NCI-H510A (cell line): ENCODE results near the gene ZNF764.
"Not testable (repeated sequence)": the region's sequence is repeated elsewhere in the genome, so short reads cannot be mapped to it uniquely, and the experiment has no call there.

ENCODE experiments used
- DNase-seq: peaks from one replicate; lab custom pipeline; 2025; lab: John Stamatoyannopoulos, UW

The ZNF764 gene

DNA sequence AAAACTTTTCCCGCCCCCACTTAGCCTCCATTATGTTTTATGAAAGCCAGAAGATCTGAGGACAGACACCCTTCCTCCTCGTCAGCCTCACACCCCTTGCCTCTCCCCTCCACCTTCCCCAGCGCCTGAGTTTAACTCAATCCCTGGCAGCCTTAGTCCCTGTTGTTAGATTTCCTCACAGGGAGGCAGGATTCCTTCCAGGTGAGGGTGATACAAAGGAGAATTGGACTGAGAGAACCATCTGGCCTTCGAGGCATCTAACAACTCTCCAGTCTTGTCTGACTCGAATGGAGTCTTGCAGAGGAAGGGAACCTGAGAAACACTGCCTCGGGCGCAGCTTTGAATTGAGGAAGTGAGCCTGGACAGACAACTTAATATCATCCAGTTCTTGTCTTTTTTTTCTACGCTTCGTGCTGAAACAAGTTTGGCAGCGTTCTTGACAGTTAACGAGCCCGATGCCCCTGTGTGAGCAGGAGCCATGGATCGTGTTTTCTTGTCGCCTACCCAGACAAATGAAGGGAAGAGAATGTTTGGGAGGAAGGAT is 30.5 kb downstream of the ZNF764 start:
- peak; percentile 42 for DNase-seq

DNA sequence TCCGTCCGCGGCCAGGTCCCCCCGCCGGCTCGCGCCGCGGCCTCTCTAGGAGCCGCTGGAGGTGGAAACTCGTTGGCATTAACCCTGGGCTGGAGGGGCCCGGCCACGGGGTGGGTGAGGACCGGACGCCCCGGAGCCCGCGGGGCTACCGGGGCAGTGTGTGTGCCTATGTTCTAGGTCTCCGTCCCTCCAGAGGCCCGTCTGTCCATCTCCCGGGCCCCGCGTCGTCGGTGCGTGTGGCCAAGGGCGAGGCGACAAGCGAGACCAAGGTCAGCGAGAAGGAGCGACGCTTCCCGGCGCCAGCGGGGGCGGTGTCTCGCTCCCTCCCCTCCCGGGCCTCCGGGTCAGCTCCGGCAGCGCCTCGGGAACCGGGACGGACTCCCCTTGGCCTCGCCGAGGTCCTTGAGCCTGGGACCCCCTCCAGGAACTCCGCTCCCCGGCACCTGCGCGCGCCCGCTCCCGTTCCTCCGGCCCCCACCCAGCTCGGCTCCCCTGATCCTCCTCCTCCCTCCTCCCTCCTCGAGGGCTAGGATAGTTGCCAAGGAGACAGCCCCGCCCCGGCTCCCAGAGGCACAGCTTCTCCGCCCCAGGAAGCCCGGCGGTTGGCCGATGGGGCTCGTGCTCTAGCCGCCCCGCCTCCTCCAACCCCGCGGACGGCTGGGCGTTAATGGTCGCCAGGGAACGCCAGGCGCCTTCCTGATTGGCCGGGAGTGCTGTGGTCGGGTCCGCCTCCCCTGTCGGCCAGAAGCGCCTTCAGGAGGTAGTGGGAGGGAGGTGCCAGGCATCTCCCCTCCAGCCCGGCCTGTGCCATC is 31.1 kb downstream of the ZNF764 start:
- peak; percentile 99 for DNase-seq

DNA sequence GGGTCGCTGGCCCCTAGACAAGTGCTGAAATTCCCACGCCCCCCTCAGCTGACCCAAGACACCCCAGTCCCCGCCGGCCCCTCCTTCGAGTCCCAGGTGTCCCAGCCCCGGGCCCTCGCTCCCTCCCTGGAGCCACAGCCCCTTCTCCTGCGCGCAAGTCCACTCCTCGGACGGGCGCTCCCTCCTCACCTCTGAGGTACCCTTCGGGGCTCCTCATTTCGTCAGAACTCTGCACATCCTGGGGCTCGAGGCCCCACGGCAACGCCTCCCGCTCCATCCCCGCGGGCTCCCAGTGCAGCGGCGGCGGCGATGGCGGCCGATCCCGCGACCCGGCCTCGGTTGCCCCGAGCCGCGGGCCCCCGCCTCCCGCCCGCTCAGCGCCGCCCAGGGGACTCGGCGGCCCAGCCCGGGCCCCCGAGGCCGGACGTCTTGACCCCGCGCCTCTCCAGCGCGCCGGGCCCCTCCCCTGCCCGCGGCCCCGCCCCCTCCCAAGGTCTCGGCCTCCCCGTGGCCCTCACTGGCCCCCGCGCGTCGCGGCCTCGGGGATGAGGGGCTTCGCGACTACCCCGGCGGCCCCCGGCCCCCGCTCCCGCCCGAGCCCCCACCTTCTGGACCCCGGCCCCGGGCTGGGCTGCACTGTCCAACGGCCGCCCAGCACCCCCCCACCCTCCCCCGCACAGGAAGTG is 31.9 kb downstream of the ZNF764 start, which contains the start of gene ZNF768:
TSS of gene ZNF768 (minus strand) at position 430 of the 686 bp plus-strand sequence. CDS start at position 277, 153 bp downstream.
- DNase-seq: peak; percentile 76

DNA sequence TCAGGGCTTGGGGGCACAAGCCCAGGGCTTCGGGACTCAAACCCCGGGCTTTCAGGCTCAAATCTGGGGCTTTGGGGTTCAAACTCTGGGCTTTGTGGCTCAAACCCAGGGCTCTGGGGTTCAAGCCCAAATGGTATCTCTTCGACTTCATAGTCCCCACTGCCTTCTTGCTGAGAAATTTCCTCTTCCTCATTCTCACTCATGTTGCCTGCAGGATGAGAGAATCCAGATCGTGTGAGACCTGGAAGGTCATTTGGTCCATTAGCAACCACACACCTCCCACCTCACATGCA is 32.4 kb downstream of the ZNF764 start:
- no peak for DNase-seq

DNA sequence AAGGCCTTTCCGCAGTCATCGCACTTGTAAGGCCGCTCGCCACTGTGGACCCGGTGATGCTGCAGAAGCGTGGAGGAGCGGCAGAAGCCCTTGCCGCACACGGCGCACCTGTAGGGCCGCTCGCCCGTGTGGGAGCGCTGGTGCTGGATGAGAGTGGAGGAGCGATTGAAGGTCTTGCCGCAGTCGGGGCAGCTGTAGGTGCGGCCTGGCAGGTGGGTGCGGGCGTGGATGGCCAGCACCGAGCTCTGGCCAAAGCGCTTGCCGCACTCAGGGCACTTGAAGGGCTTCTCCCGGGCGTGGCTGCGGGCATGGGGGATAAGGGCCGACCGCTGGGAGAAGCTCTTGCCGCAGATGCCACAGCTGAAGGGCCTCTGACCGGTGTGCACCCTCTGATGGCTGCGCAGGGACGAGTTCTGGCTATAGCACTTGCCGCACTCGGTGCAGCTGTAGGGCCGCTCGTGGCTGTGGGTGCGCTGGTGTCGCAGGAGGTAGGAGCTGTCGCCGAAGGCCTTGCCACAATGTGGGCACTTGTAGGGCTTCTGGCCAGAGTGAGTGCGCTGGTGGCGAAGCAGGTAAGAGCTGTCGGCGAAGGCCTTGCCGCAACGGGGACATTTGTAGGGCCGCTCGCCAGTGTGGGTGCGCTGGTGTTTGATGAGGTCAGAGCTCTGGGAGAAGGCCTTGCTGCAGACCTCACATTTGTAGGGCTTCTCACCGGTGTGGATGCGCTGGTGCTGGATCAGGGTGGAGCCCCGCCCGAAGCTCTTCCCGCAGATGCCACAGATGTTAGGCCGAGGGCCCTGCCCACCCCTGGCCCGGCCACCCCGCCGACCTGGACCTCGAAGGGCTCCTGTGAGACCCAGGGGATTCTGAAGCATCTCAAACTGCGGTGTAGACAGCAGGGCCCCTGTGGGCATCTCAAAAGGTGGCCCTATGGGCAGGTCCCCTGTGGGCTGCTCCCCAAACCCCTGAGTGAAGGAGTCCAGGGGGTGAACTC is 33.3 kb downstream of the ZNF764 start:
- DNase-seq: no peak

DNA sequence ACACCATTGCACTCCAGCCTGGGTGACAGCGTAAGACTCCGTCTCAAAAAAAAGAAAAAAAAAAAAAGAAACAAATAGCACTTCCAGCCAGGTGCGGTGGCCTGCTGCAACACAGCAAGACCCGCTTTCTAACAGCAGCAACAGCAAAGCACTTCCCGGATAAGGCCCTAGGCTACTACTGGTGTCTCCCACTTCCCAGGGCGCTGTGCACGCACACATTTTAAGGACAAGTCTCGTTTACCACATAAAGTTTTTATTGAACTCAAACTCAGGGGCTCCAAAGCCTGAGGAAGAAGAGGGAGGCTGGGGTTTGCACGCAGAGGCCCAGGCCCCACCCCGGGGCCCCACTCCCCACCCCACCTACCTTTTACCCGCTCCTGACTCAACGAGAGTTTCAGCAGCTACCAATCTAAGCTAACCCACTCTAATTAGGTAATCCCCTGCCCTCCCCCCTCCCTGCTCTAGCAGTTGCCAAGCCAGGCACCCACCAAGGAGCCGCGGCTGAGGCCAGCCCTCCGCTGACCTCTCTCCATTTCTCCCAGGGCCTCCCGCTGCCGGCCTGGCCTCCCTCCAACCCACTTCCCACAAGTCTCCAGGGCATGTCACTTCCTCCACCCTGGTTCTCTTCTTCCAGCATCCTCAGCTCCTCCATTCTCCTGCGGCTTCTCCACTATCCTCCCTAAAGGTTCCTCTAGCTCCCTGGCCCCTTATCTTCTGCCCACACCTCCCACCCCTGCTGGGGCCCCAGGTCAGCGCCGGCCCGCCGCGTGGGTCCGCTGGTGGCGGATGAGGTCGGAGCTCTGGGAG is 34.2 kb downstream of the ZNF764 start:
- DNase-seq: no peak

DNA sequence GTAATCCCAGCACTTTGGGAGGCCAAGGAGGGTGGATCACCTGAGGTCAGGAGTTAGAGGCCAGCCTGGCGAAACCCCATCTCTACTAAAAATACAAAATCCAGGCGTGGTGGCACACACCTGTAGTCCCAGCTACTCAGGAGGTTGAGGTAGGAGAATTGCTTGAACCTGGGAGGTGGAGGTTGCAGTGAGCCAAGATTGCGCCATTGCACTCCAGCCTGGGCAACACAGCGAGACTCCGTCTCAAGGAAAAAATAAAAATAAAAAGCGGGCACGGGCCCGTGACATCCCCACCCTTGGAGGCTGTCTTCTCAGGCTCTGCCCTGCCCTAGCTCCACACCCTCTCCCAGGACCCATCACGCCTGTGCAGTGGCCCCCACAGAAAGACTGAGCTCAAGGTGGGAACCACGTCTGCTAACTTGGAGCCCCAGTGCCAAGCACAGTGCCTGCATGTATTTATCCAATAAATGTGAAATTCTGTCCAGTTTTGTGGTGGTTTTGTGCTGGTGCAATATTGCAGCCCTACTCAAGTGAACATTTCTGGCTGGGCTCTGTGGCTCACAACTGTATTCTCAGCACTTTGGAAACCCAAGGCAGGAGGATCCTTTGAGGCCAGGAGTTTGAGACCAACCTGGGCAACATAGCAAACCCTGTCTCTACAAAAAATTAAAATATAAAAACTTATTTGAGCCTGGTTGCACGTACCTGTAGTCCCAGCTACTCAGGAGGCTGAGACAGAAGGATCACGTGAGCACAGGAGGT is 35.3 kb downstream of the ZNF764 start:
- DNase-seq: not testable (repeated sequence)

DNA sequence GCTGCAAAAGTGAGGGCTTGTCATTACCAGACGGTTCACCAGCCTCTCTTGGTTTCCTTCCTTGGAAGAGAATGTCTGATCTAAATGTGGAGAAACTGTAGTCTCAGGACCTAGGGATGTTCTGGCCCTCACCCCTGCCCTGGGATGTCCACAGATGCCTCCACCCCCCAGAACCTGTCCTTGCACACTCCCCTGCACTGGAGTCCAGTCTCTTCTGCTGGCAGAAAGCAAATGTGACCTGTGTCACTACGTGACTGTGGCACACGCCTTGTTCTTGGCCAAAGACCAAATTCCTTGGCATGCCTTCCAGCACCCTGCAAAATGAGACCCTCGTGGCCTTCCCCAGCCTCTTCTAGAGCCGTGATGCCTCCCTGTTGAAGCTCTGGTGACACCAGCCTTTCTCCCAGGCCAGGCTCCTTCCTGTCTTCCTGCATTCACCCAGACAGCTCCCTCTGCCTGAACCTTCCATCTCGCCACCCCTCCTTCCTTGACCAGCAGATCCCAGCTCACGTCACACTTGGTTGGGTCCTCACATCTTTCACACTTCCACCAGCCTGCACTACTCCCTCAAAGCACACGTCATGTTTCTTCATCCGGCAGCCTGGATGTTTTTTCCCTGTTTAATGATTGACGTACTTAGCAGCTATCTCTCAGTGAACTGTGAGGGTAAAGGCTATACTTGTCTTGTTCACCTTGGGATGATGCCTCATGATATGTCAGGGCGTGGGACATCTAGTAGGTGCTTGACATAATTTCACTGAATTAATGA is 36.1 kb downstream of the ZNF764 start:
- no peak for DNase-seq

DNA sequence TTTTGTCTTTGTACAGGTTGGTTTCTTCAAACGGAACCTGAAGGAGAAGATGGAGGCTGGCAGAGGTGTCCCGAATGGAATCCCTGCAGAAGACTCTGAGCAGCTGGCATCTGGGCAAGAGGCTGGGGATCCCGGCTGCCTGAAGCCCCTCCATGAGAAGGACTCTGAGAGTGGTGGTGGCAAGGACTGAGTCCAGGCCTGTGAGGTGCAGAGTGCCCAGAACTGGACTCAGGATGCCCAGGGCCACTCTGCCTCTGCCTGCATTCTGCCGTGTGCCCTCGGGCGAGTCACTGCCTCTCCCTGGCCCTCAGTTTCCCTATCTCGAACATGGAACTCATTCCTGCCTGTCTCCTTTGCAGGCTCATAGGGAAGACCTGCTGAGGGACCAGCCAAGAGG is 36.7 kb downstream of the ZNF764 start:
- DNase-seq: no peak

DNA sequence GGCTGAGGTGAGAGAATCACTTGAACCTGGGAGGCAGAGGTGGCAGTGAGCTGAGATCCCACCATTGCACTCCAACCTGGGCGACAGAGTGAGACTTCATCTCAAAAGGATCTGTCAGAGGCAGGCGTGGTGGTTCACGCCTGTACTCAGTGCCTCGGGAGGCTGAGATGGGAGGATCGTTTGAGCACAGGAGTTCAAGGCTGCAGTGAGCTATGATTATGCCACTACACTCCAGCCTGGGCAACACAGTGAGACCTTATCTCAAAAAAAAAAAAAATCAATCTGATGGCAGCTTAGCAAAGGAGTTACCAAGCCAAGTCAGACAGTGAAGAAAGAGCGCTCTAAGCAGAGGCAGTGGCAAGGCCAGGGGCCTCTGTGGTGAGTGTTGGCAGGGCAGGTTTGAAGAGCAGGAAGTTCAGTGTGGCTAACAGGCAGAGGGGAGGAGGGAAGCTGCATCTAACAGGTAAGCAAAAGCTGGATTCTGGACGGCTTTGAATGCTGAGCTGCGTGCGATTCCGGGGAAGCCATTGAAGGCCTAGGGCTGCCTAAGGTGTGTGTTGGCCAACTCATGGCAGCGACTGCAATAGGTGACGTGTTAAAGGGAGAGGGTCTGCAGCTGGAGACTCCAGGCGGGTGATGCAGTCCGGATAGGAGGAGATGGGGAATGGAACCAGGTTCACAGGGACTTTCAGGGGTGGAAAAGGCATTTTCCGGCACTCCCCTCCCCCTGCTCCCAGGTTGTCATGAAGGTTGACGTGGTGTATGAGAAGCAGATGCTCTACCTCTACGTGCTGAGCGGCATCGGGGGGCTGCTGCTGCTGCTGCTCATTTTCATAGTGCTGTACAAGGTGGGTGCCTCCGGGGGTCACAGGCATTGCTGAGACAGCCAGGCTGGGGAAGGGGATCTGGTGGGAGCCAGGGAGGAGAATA is 38.8 kb downstream of the ZNF764 start:
- no peak for DNase-seq

DNA sequence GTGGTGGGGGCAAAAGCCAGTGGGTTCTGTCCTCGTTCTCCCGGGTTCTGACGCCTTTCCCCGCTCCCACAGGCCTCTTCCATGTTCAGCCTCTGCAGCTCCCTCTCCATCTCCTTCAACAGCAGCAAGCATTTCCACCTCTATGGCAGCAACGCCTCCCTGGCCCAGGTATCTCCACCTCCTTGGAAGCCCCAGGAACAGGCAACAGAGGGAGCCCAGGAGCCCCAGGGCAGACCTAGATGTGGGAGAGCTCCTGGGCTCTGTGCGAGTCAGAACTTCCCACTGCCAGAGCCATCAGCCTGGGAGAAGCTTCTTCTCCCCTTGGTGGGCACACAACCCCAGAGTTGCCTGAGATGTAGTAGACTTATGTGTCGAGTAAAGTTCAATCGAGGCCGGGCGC is 39.6 kb downstream of the ZNF764 start:
- DNase-seq: no peak

DNA sequence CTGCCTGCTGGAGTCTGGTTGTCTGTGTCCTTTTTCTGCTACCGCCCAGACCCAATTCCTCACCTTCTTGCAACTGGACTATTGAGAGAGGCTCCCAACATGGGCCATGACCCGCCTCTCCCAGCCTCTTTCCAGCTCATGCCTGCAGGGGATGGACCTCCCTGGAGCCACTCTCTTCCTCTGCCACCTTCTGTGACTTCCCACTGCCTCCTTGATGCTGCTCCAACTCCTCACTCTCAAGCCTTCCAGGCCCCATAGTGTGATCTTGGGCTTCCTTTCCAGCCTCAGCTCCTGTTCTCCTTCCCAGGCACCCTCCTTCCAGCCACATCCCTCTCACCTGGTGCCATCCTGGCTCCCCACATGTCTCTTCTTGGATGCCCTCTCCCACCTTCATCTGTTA is 42.9 kb downstream of the ZNF764 start:
- no peak for DNase-seq

DNA sequence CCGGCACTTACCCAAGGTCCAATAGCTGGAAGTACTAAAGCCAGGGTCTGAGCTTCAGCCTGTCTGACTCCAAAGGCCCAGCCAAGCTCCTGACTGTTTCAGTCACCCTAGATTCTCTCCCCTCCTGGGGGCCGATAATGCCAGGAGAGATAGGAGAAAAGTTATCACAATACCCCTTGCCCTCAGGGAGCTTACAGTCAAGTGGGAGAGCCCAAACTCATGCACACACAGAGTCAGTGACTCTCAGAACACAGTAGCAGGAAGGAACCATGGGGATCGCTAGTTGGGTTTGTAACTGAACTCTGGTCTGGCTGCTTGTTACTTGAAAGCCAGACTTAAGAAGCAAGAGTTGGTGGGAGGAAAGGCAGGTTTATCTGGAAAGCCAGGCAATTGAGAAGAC is 46.7 kb downstream of the ZNF764 start:
- no peak for DNase-seq

DNA sequence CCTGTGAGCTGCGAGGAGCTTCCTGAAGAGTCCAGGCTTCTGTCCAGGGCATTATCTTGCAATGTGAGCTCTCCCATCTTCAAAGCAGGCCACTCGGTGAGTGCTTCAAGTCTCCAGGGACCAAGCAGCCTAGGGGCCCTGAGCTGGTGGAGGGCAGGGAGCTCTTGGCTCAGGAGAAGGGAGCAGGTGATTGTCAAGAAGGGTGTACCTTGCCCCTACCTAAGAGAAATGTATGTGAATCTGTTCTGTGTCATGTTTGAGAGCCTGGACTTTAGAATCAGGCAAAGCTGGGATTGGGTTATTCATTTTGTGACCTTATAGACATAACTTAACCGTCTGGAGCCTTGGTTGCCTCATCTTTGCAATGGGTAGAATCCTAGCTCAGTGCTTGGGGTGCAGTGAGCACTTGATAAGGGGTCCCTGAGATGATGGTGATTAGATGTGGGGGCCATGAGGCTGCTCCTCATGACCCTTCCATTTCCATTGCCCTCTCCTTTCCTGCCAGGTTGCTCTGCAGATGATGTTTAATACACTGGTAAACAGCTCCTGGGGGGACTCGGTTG is 47.7 kb downstream of the ZNF764 start:
- no peak for DNase-seq

DNA sequence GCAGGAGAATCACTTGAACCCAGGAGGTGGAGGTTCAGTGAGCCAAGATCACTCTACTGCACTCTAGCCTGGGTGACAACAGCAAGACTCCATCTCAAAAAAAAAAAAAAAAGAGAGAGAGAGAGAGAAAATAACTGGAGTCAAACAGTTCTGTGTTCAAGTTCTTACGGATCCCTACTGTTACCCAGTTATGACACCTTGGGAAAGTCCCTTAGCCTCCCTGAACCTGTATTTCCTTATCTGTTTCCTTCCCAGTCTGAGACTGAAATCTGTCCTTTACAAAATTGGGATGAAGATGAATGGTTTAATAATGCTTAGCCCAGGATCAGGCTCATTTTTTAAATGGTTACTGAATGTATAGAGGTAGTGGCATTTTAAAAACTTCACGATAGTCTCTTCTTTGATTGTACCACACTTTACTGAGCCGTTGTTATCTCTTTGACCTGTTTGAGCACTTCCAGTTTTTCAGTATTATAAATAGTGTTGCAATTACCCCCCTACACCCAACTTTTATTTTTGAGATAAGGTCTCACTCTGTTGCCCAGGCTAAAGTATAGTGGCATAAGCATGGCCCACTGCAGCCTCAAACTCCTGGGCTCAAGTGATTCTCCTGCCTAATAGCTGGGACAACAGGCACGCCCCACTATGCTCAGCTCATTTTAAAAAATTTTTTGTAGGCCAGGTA is 49.0 kb downstream of the ZNF764 start:
- no peak for DNase-seq
